Stimulated activated naive CD4-positive, alpha-beta T cell treated with Interleukin-2 at 50 U/mL for 16 hours (primary cell): ENCODE data around the gene LCE1F.

ENCODE experiments used
- DNase-seq: peaks from one replicate; lab custom pipeline; 2025; lab: John Stamatoyannopoulos, UW

The LCE1F gene

GRCh38 chr1:152774875-152775274 lies at the start of gene LCE1F:
TSS of gene LCE1F (plus strand) at chr1:152775140. CDS start at chr1:152776372, 1,232 bp downstream.
- DNase-seq = no peak

GRCh38 chr1:152725261-152725660 lies 49.7 kb upstream of the LCE1F start:
- DNase-seq = no peak

- no peak for DNase-seq
Measured at GRCh38 chr1:152728986-152729385, 46.0 kb upstream of the LCE1F start.

GRCh38 chr1:152735648-152736047 lies 39.3 kb upstream of the LCE1F start:
- DNase-seq = no peak

- no peak for DNase-seq
Measured at GRCh38 chr1:152737997-152738396, 36.9 kb upstream of the LCE1F start.

GRCh38 chr1:152739841-152740240 lies 35.1 kb upstream of the LCE1F start:
- no peak for DNase-seq

GRCh38 chr1:152741656-152742055 lies 33.3 kb upstream of the LCE1F start:
- no peak for DNase-seq

- DNase-seq = no peak
Measured at GRCh38 chr1:152743371-152744145, 31.4 kb upstream of the LCE1F start.

- no peak for DNase-seq
Measured at GRCh38 chr1:152745289-152745704, 29.6 kb upstream of the LCE1F start.

GRCh38 chr1:152745765-152746444 lies 29.0 kb upstream of the LCE1F start:
- DNase-seq = no peak

GRCh38 chr1:152747831-152748230 lies 27.1 kb upstream of the LCE1F start:
- DNase-seq = no peak

GRCh38 chr1:152752225-152752624 lies 22.7 kb upstream of the LCE1F start:
- DNase-seq = no peak

GRCh38 chr1:152753586-152753985 lies 21.4 kb upstream of the LCE1F start:
- no peak for DNase-seq

- no peak for DNase-seq
Measured at GRCh38 chr1:152756872-152757271, 18.1 kb upstream of the LCE1F start.

GRCh38 chr1:152757747-152758146 lies 17.2 kb upstream of the LCE1F start, which contains the start of gene KPRP:
TSS of gene KPRP (plus strand) at chr1:152758025. CDS start at chr1:152759589, 1,564 bp downstream.
- no peak for DNase-seq

- no peak for DNase-seq
Measured at GRCh38 chr1:152758636-152759035, 16.3 kb upstream of the LCE1F start.

GRCh38 chr1:152759453-152760173 lies 15.3 kb upstream of the LCE1F start:
- DNase-seq = no peak

- DNase-seq = no peak
Measured at GRCh38 chr1:152760551-152761190, 14.3 kb upstream of the LCE1F start.

GRCh38 chr1:152761609-152762213 lies 13.2 kb upstream of the LCE1F start:
- no peak for DNase-seq

- no peak for DNase-seq
Measured at GRCh38 chr1:152768847-152769533, 6.0 kb upstream of the LCE1F start.

- no peak for DNase-seq
Measured at GRCh38 chr1:152770411-152770810, 4.5 kb upstream of the LCE1F start.
